ENCODE data around the gene BRMS1. TPM values are rescaled to one million over a fixed set of nuclear protein-coding genes. Genes with fewer than 3 reads are reported as not detected.

The BRMS1 gene
- total RNA-seq, 2 experiments from 2014 or later = 35.7 to 35.9 TPM

- intact Hi-C loops (cut with micrococcal nuclease) = no loop called here
- ChIA-PET CTCF (interaction anchor here (0.7 to 8.7 kb wide), 4 partner anchors 20 to 87 kb away, joined by 3 to 133 read pairs (median 4); partner anchors contain the start of genes CD248 and NPAS4), POLR2A (interaction anchor here (1.4 to 4.7 kb wide), 3 partner anchors 11 to 45 kb away, joined by 3 to 38 read pairs (median 22); partner anchors contain the start of genes BRMS1, CD248 and YIF1A)
- H3K9me3 Mint-ChIP-seq = no peaks in the 10 kb centered on the region
- peaks cover 33% of the 10 kb centered on the region for H3K4me1 Mint-ChIP-seq (ENCODE audit: low read depth)
- H3K4me3 Mint-ChIP-seq = no peak overlapping the region
- peaks cover 21% of the 10 kb centered on the region for H3K36me3 Mint-ChIP-seq (ENCODE audit: low read depth)
- ATAC-seq = no peak
- no peak for DNase-seq
- no peak overlapping the region for H3K27ac Mint-ChIP-seq
- no peak for TF ChIP-seq CTCF (IDR thresholded peaks at IDR 0.05)
- H3K27me3 Mint-ChIP-seq = no peaks in the 10 kb centered on the region
Measured at GRCh38 chr11:66333896-66334604, 10.9 kb downstream of the BRMS1 start.

- Mint-ChIP-seq H3K4me1 (ENCODE audit: low read depth) (peaks cover 33% of the 10 kb centered on the region), H3K9me3 (no peaks in the 10 kb centered on the region), H3K4me3 (no peak overlapping the region), H3K36me3 (ENCODE audit: low read depth) (peaks cover 14% of the 10 kb centered on the region), H3K27ac (no peak overlapping the region), H3K27me3 (no peaks in the 10 kb centered on the region)
- intact Hi-C loops (cut with micrococcal nuclease) = no loop called here
- DNase-seq = no peak
- CTCF ChIA-PET = interaction anchor here (8.7 kb wide), 1 partner anchor 19 kb away, joined by 133 read pairs; the partner anchor contains the start of gene CD248
- no peak for TF ChIP-seq CTCF (IDR thresholded peaks at IDR 0.05)
- POLR2A ChIA-PET = interaction anchor here (1.5 to 4.7 kb wide), 3 partner anchors 12 to 18 kb away, joined by 3 to 38 read pairs (median 9); partner anchors contain the start of genes BRMS1 and CD248
- ATAC-seq = no peak
Measured at GRCh38 chr11:66333220-66333877, 11.6 kb downstream of the BRMS1 start.

GRCh38 chr11:66332371-66333219 is 12.3 kb downstream of the BRMS1 start:
- H3K27ac Mint-ChIP-seq = no peak overlapping the region
- H3K4me3 Mint-ChIP-seq = no peak overlapping the region

More at GRCh38 chr11:66332371-66333219, 12.3 kb downstream of the BRMS1 start:
- Mint-ChIP-seq H3K36me3 (ENCODE audit: low read depth) (peaks cover 10% of the 10 kb centered on the region), H3K27me3 (no peaks in the 10 kb centered on the region), H3K9me3 (no peaks in the 10 kb centered on the region), H3K4me1 (ENCODE audit: low read depth) (peaks cover 35% of the 10 kb centered on the region)
- CTCF ChIA-PET = interaction anchor here (1.4 to 8.7 kb wide), 2 partner anchors 19 to 44 kb away, joined by 3 to 133 read pairs; partner anchors contain the start of genes CD248 and YIF1A
- intact Hi-C loops (cut with micrococcal nuclease) = no loop called here
- no peak for ATAC-seq
- no peak for DNase-seq
- no peak for TF ChIP-seq CTCF (IDR thresholded peaks at IDR 0.05)
- POLR2A ChIA-PET = interaction anchor here (1.0 to 4.7 kb wide), 4 partner anchors 13 to 17 kb away, joined by 3 to 38 read pairs (median 6); partner anchors contain the start of genes BRMS1 and CD248

All from activated CD8-positive, alpha-beta T cell treated with anti-CD3 and anti-CD28 coated beads for 36 hours (primary cell).